Measurements from ENCODE around the gene LBX2.

LBX2 gene

GRCh38 chr2:74525717-74526648, 26.6 kb upstream of the LBX2 start, which contains the start of gene DQX1:
TSS of gene DQX1 (minus strand) at chr2:74526231. CDS start at chr2:74525729, 502 bp downstream.
- DNase-seq: no peak

- no peak for DNase-seq
These were observed 25.7 kb upstream of the LBX2 start for GRCh38 chr2:74524955-74525716.

GRCh38 chr2:74524005-74524404, 24.6 kb upstream of the LBX2 start:
- no peak for DNase-seq

- DNase-seq: no peak
These were observed 23.1 kb upstream of the LBX2 start for GRCh38 chr2:74522516-74522915.

- DNase-seq: no peak
These were observed 17.2 kb upstream of the LBX2 start for GRCh38 chr2:74516650-74517049.

GRCh38 chr2:74515981-74516633, 16.7 kb upstream of the LBX2 start:
- DNase-seq: no peak

GRCh38 chr2:74515271-74515980, 16.0 kb upstream of the LBX2 start:
- DNase-seq: no peak

- no peak for DNase-seq
These were observed 15.2 kb upstream of the LBX2 start, which contains the start of gene TLX2 for GRCh38 chr2:74514368-74515270. TSS of gene TLX2 (plus strand) at chr2:74514450. CDS start at chr2:74514807, 357 bp downstream.

- DNase-seq: no peak
These were observed 14.4 kb upstream of the LBX2 start for GRCh38 chr2:74513605-74514367.

GRCh38 chr2:74512744-74513604, 13.6 kb upstream of the LBX2 start:
- no peak for DNase-seq

GRCh38 chr2:74511104-74511989, 11.9 kb upstream of the LBX2 start:
- DNase-seq: no peak

GRCh38 chr2:74510272-74510671, 10.9 kb upstream of the LBX2 start:
- DNase-seq: no peak

- no peak for DNase-seq
These were observed 8.6 kb upstream of the LBX2 start for GRCh38 chr2:74507926-74508520.

GRCh38 chr2:74507145-74507925, 7.9 kb upstream of the LBX2 start, which contains the start of gene PCGF1:
TSS of gene PCGF1 (minus strand) at chr2:74507695. CDS start at chr2:74507668, 27 bp downstream.
- DNase-seq: peak; percentile 98

GRCh38 chr2:74505448-74506246, 6.2 kb upstream of the LBX2 start:
- no peak for DNase-seq

GRCh38 chr2:74504591-74504990, 5.2 kb upstream of the LBX2 start:
- no peak for DNase-seq

All from NCI-H1417 treated with DMSO at 0.1 percent for 48 hours (cell line).